HG03378 (cell line): ENCODE measurements around the gene TMEM185B.
A peak's percentile ranks its signal among the peaks of the same experiment; 100 is the strongest.
"Not testable (repeated sequence)": the region's sequence is repeated elsewhere in the genome, so short reads cannot be mapped to it uniquely, and the experiment has no call there.

Experiments
- ATAC-seq: cut with Tn5 transposase; IDR thresholded peaks from one replicate; pipeline ENCODE4 v1.9.1; 2021; ENCODE audit warnings: mild to moderate bottlenecking, moderate library complexity; ENCODE audit not compliant: unreplicated experiment

TMEM185B gene

DNA sequence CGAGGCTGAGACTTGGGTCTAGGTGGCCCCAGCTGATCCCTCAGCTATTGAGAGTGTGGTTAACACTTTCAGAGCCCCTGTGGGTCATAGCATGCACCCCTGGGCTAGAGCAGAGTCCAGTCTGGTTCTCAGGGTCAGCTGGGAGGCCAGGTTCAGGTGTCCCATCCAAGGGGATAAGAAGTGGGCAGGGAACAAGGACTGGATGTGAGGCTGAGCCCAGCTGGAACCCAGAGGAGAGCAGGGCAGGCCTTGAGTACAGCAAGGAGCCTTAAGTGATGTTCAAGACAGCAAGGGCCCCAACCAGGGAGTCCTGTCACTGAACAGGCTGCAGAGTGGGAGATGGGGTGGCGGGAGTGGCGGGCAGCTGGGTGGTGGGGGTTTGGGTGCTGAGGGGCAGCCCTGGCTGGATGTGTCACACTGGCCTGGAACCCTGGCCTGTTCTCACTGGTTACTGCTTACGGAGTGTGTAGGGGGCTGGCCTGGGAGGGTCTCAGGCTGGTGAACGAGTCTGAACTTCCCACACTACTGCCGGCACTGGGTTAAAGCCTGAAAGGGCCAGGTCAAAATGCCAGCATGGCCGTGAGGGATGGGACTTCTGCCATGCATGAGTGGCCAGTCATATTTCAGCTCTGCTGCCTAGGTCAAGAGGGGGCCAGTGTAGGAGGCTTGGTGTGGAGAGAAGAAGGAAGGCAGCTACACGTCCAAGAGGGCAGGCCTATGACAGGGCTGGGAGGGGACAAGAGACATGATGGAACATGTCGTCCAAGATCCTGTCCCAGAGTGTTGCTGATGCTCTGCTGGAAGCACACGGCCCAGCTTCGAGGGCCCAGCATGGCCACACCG, 13.6 kb downstream of the TMEM185B start:
- no peak for ATAC-seq

DNA sequence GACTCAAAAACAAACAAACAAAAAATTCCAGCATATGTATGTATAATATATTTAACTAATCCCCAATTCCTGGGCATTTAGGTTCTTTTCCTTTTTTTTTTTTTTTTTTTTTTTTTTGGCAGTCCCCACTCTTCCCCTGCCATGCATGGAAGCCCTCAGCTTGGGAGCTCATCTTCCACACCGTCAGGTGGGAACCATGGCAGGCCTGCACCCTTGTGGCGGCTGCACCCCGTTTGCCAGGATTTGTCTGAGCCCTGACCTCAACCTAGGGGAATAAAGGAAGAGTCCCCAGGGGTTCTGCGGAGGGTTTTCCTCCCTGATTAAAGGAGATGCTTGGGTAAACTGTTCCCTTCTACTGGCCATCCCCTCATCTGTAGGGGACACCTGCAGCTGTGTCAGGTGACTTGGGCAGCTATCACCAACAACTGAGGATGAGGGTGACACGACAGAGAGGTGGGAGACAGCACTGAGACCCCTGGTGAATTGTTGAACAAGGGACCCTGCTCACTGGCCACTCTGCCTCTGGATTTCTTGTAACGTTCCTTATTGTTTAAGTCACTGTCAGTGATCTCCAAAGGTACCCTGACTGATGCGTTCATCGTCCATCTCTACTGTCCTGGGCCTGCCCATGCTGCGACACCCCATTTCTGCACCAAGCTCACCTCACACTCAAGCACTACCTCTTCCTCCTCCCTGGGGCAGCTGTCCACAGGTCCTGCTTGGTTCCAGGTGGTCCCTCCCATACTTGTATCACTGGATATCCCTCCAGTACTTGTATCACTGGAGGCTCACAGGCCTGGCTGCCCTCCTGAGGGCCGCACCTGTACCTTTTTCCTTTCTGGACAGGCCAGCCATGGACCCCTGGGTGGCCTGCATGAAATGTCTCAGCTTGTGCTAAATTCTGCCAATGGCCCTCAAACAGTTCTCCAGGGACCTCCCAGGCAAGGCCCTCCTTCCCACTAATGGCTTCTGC, 14.5 kb downstream of the TMEM185B start:
- ATAC-seq = no peak

- ATAC-seq = no peak
These were observed 17.1 kb downstream of the TMEM185B start for GRCh38 chr2:120206022-120206581.

DNA sequence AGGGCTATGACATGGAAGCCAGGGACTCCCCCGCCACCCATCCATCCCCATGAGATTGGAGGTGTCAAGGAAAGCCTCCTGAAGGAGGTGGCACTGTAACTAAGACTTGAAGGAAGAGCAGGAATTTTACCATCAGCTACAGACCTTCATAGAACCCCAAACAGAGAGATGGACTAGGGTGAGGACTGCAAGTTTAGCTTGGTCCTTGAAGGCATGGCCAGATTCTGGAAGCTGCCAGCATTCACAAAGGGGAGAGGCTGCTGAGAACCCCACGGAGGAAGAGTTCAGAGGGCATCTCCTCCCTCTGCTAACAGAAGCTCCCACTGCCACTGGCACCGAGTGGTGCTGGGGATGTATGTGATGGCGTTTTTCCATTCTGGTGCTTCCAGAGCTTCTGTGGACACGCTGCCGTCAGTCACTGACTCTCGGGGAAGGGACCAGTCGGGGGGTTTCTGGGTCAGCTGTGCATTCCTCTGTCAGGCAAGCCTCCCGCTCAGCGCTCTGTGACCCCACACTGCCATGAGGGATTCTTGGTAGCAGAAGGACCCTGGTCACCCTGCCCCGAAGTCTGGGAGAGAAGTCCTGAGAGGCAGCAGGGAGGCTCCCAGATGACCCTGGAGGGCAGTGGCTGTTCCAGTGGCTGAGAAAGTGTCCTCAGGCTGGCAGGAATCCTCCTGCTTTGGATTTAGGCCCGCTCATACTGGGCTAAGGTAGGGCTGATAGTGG, 18.1 kb downstream of the TMEM185B start:
- no peak for ATAC-seq

DNA sequence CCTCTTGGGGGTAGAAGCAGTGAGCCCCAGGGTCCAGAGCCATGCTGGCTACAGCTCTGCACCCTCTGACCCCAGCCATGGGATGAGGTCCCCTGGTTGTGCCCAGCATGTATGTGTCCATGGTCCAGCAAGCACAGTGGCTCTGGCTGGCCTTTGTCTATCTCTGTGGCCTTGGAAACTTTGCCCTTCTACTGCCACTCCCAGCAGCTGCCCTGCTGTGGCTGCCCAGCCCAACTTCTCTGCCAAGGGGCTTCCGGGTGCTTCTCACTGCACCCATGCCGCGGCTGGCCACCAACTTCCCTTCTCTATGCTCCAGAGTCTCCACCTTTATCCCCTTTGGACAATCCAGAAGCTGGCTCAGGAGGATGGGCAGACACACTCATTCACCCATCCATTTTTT, 18.8 kb downstream of the TMEM185B start:
- no peak for ATAC-seq

- no peak for ATAC-seq
These were observed 19.2 kb downstream of the TMEM185B start for GRCh38 chr2:120204022-120204405.

DNA sequence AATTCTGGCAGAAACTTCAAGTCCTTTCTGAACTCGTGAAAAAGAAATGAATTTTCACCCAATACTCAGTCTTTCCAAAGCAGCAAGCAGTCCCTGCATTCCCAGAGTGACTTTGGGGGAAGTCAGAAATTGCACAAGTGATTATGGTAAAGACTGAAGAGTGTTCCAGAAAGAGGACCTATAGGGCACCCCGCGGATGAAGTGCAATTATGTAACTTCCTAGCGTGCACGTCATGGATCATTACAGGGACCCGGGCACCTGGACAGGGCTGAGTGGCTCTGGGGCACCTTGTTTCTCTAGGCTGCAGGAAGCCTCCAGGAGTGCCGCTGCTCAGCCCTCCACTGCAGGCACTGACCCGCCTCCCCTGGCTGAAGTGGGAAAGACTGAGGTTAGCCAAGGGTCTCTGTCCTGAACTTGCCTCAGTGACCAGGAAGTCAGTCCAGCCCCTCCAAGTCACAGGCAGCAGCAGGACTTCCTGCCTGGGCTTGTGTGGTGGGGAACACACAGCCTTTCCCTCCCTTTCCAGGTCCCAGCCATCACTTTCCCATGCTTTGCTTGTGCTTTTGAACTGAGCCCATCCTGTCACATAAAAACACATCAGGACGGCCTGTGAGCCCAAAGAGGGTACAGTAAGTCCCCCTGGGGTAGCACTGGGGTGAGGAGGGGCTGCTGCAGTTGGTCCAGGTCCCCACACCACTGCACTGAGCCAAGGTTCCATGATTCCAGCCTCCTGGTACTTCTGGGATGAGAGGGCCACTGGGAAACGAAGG, 19.8 kb downstream of the TMEM185B start:
- no peak for ATAC-seq

GRCh38 chr2:120199817-120200459, 23.3 kb downstream of the TMEM185B start:
- not testable (repeated sequence) for ATAC-seq

GRCh38 chr2:120195553-120195952, 27.6 kb downstream of the TMEM185B start:
- ATAC-seq = no peak

DNA sequence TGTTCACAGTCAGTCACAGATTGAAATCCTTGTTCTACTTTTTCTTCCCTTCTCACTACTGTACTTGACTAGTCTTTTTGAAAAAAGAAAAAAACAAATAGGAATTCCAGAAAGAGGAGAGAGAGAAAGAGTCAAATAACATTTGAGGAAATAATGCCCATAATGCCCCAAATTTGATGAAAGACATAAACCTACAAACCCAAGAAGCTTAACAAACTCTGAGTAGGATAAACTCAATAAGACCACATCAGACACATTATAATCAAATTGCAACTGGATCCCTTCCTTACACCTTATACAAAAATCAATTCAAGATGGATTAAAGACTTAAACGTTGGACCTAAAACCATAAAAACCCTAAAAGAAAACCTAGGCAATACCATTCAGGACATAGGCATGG, 30.9 kb downstream of the TMEM185B start:
- ATAC-seq = no peak

DNA sequence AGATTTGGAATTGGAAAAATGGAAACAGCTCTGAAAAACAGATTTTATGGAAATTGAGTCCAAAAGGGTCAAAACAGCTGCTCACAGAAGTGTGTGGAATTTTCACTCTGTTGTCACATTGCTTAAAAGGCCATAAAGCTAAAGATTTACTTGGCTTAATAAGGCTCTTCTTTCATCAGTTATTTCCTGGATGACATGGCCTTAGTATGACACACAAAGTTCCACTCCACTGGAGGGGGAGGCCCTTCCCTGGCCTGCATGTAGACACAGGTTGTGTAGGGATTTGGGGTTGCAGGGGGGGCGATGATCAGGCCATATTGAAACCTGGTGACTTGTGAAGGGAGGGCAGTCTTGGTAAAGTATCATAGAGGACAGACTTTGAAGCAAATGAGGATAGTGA, 34.0 kb downstream of the TMEM185B start:
- no peak for ATAC-seq

GRCh38 chr2:120182019-120182560, 41.1 kb downstream of the TMEM185B start:
- ATAC-seq = no peak

- no peak for ATAC-seq
These were observed 43.1 kb downstream of the TMEM185B start for GRCh38 chr2:120180066-120180465.

DNA sequence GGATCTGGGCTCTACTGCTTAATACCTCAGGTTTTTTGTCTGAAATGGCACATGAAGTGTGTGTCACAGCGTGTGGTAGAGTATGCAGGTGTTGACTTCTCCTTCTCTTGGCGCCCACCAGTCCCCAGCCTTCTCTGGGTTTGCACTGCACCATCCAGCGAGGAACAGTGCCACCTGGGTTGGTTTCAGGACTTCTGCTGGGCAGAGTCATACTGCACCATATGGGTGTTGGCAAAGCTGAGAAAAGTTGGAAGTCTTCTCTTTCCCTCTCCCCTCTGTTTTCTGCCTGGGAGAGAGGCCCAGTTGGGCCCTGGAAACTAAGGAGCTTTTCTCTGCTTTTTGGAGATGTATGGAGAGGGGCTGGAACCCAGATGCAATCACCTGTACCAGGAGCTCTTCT, 43.8 kb downstream of the TMEM185B start:
- ATAC-seq = no peak

DNA sequence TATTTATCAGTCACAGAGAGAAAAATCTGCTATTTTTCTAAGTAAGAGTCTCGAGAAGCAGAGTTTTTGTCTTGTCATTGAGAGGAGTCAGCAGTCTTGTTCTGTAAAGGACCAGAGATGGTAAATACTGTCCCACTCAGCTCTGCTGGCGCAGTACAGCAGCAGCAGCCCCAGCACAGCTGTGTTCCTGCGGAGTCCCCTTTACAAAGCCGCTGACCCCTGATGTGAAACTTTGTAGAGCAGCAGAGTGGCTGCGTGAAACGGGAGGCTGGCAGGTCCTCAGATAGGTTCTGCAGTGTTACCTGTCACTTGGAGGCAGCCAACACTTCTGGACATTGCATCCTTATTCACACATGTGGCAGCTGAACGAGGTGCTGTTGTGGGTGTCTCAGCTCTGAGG, 45.2 kb downstream of the TMEM185B start:
- ATAC-seq = no peak

- peak; percentile 90 for ATAC-seq
These were observed 46.1 kb downstream of the TMEM185B start for GRCh38 chr2:120177001-120177621.

DNA sequence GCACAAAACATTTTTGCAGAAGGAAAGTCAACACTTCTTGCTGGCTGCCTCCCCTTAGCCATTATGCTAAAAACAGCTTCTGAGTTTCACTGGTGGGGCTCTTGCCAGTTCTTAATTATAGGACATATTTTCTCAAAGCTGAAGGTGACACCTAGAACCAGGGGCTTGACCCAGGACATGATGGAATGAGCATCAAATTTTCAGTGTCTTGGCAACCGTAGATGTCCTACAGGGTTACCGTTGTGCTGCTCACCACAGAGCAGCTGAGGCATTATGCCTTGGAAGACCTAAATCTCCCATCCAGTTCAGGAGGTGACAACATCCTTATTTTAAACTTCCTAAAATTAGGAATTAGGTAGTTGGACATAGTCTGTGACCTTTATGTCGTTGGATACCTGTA, 46.7 kb downstream of the TMEM185B start:
- no peak for ATAC-seq

- no peak for ATAC-seq
These were observed 48.1 kb downstream of the TMEM185B start for GRCh38 chr2:120174963-120175581.
